Midbrain (tissue), 1 donor: Measurements from ENCODE around the gene GSK3A.

ENCODE experiments used
- DNase-seq: peaks from one replicate; lab custom pipeline; 2025; lab: John Stamatoyannopoulos, UW

The GSK3A gene

GRCh38 chr19:42280815-42281145, 38.4 kb upstream of the GSK3A start:
- DNase-seq: peak; percentile 72

GRCh38 chr19:42279902-42280814, 37.8 kb upstream of the GSK3A start:
- DNase-seq: peak; percentile 93

GRCh38 chr19:42279155-42279901, 36.9 kb upstream of the GSK3A start:
- DNase-seq: no peak

GRCh38 chr19:42278452-42279154, 36.2 kb upstream of the GSK3A start:
- DNase-seq: no peak

- DNase-seq: no peak
Measured at GRCh38 chr19:42277821-42278451, 35.5 kb upstream of the GSK3A start.

GRCh38 chr19:42276821-42277220, 34.4 kb upstream of the GSK3A start:
- no peak for DNase-seq

- DNase-seq: no peak
Measured at GRCh38 chr19:42276284-42276683, 33.9 kb upstream of the GSK3A start.

GRCh38 chr19:42275517-42275916, 33.1 kb upstream of the GSK3A start:
- no peak for DNase-seq

GRCh38 chr19:42275103-42275502, 32.7 kb upstream of the GSK3A start:
- DNase-seq: no peak

- DNase-seq: no peak
Measured at GRCh38 chr19:42274065-42274682, 31.8 kb upstream of the GSK3A start.

- DNase-seq: no peak
Measured at GRCh38 chr19:42273407-42274064, 31.1 kb upstream of the GSK3A start.

- DNase-seq: no peak
Measured at GRCh38 chr19:42272989-42273406, 30.6 kb upstream of the GSK3A start.

- DNase-seq: no peak
Measured at GRCh38 chr19:42272535-42272897, 30.1 kb upstream of the GSK3A start.

GRCh38 chr19:42271861-42272534, 29.6 kb upstream of the GSK3A start:
- DNase-seq: no peak

- no peak for DNase-seq
Measured at GRCh38 chr19:42271045-42271419, 28.6 kb upstream of the GSK3A start.

- peak; percentile 67 for DNase-seq
Measured at GRCh38 chr19:42270346-42271044, 28.1 kb upstream of the GSK3A start.

- no peak for DNase-seq
Measured at GRCh38 chr19:42269478-42270345, 27.3 kb upstream of the GSK3A start.

- DNase-seq: peak; percentile 100
Measured at GRCh38 chr19:42268704-42269477, 26.5 kb upstream of the GSK3A start, which contains the start of gene CIC. TSS of gene CIC (plus strand) at chr19:42269252. CDS start at chr19:42271784, 2,532 bp downstream.
